ENCODE measurements around the gene TRPM8.
"Not testable (repeated sequence)": the region's sequence is repeated elsewhere in the genome, so short reads cannot be mapped to it uniquely, and the experiment has no call there.

The TRPM8 gene

GRCh38 chr2:233882353-233882752 lies 34.8 kb upstream of the TRPM8 start:
- Histone ChIP-seq H4K20me1 (ENCODE audit: insufficient read depth, low read length) (no peaks in the 10 kb centered on the region), H3K27me3 (ENCODE audit: insufficient read depth, low read length) (peaks cover 1% of the 10 kb centered on the region; the same call in 1 of the 2 replicates), H3K9me2 (ENCODE audit: low read depth, low read length) (no peaks in the 10 kb centered on the region), H3K36me3 (ENCODE audit: insufficient read depth, low read length) (no peaks in the 10 kb centered on the region), H3K4me3 (ENCODE audit: low read depth, low read length, poor library complexity, severe bottlenecking) (no peak overlapping the region), H2AFZ (ENCODE audit: low read length) (no peak overlapping the region), H3K79me2 (ENCODE audit: insufficient read depth, low read length) (no peaks in the 10 kb centered on the region), H3K4me2 (ENCODE audit: low read length) (no peak overlapping the region), H3F3A (ENCODE audit: insufficient read depth, low read length) (no peaks in the 10 kb centered on the region), H3K9ac (ENCODE audit: low read length) (no peak overlapping the region), H3K27ac (ENCODE audit: low read depth, low read length, poor library complexity, severe bottlenecking) (no peak overlapping the region), H3K4me1 (ENCODE audit: insufficient read depth, low read length, severe bottlenecking) (no peaks in the 10 kb centered on the region), H3K9me3 (ENCODE audit: low read length) (peaks cover 4% of the 10 kb centered on the region; the same call in 1 of the 2 replicates)
- TF ChIP-seq, protein P1, sequence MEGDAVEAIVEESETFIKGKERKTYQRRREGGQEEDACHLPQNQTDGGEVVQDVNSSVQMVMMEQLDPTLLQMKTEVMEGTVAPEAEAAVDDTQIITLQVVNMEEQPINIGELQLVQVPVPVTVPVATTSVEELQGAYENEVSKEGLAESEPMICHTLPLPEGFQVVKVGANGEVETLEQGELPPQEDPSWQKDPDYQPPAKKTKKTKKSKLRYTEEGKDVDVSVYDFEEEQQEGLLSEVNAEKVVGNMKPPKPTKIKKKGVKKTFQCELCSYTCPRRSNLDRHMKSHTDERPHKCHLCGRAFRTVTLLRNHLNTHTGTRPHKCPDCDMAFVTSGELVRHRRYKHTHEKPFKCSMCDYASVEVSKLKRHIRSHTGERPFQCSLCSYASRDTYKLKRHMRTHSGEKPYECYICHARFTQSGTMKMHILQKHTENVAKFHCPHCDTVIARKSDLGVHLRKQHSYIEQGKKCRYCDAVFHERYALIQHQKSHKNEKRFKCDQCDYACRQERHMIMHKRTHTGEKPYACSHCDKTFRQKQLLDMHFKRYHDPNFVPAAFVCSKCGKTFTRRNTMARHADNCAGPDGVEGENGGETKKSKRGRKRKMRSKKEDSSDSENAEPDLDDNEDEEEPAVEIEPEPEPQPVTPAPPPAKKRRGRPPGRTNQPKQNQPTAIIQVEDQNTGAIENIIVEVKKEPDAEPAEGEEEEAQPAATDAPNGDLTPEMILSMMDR (IDR thresholded peaks at IDR 0.05; ENCODE audit: low read length), result no peak
- TF ChIP-seq EZH2 (IDR thresholded peaks at IDR 0.05; ENCODE audit: borderline replicate concordance, low read length), result no peak

DNA sequence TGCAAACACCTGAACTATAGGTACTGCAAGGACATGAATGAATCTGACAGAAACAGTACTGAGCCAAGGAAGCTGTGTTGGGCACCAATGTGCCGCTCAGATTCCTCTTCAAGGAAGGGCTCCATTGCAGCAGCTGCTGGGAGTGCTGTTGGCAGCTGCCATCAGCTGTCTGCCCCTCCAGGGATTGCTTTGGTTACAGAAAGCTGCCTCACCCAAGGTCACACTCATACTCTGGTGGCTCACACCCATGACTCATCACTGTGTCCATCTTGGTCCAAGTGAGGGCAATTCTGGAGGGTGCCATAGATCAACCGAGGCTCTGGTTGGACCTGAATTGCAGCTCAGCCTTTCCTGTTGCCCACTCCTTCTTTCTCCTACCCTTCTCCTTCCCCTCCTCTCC lies 24.4 kb upstream of the TRPM8 start:
- no peak overlapping the region for H3K27ac ChIP-seq (ENCODE audit: low read depth, low read length, poor library complexity, severe bottlenecking)
- no peaks in the 10 kb centered on the region for H3K36me3 ChIP-seq (ENCODE audit: insufficient read depth, low read length)
- H3K9ac ChIP-seq (ENCODE audit: low read length), result no peak overlapping the region
- no peaks in the 10 kb centered on the region for H3K27me3 ChIP-seq (ENCODE audit: insufficient read depth, low read length)
- no peak overlapping the region for H2AFZ ChIP-seq (ENCODE audit: low read length)
- no peaks in the 10 kb centered on the region for H3K79me2 ChIP-seq (ENCODE audit: insufficient read depth, low read length)
- no peak overlapping the region for H3K4me2 ChIP-seq (ENCODE audit: low read length)
- no peaks in the 10 kb centered on the region for H4K20me1 ChIP-seq (ENCODE audit: insufficient read depth, low read length)
- no peaks in the 10 kb centered on the region for H3K9me3 ChIP-seq (ENCODE audit: low read length)
- no peak overlapping the region for H3K4me3 ChIP-seq (ENCODE audit: low read depth, low read length, poor library complexity, severe bottlenecking)
- H3K9me2 ChIP-seq (ENCODE audit: low read depth, low read length), result no peaks in the 10 kb centered on the region
- H3K4me1 ChIP-seq (ENCODE audit: insufficient read depth, low read length, severe bottlenecking), result no peaks in the 10 kb centered on the region
- no peak for TF ChIP-seq EZH2 (IDR thresholded peaks at IDR 0.05; ENCODE audit: borderline replicate concordance, low read length)
- TF ChIP-seq, protein P1 (IDR thresholded peaks at IDR 0.05; ENCODE audit: low read length), result no peak
- no peaks in the 10 kb centered on the region for H3F3A ChIP-seq (ENCODE audit: insufficient read depth, low read length)

DNA sequence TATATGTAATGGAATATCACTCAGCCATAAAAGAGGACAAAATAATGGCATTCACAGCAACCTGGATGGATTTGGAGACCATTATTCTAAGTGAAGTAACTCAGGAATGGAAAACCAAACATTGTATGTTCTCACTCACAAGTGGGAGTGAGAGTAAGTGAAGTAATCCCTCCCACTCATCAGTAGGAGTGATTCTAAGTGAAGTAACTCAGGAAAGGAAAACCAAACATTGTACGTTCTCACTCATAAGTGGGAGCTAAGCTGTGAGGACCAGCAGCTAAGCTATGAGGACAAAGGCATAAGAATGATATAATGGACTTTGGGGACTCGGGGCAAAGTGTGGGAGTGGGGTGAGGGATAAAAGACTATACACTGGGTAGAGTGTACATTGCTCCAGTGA lies 20.9 kb upstream of the TRPM8 start:
- not testable (repeated sequence) for H3K9ac ChIP-seq (ENCODE audit: low read length); H3K4me2 ChIP-seq (ENCODE audit: low read length); H3K27me3 ChIP-seq (ENCODE audit: insufficient read depth, low read length); H3K79me2 ChIP-seq (ENCODE audit: insufficient read depth, low read length); H3K9me2 ChIP-seq (ENCODE audit: low read depth, low read length); H3K27ac ChIP-seq (ENCODE audit: low read depth, low read length, poor library complexity, severe bottlenecking); H3K4me3 ChIP-seq (ENCODE audit: low read depth, low read length, poor library complexity, severe bottlenecking); H3K36me3 ChIP-seq (ENCODE audit: insufficient read depth, low read length); H3F3A ChIP-seq (ENCODE audit: insufficient read depth, low read length); H2AFZ ChIP-seq (ENCODE audit: low read length); H4K20me1 ChIP-seq (ENCODE audit: insufficient read depth, low read length); H3K9me3 ChIP-seq (ENCODE audit: low read length); H3K4me1 ChIP-seq (ENCODE audit: insufficient read depth, low read length, severe bottlenecking)

DNA sequence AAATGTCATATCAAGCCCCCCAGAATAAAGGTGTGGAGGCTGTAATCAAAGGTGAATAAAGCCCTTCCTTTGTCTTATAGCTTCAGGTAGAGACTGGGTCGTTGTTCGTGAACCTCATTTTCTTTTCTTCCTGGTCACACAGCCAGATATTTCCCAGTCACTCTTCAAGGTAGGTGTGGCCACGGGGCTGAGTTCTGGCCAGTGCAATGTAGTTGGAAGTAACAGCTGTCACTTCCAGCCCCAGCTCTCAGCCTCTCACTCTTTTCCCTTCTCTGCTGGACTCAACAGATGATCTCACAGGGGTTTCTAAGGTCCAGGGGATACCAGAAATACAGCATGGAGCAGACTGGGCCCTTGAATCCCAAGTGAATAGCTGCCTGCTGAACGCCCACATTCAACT lies 15.8 kb upstream of the TRPM8 start:
- H3K9me2 ChIP-seq (ENCODE audit: low read depth, low read length), result no peaks in the 10 kb centered on the region
- no peaks in the 10 kb centered on the region for H4K20me1 ChIP-seq (ENCODE audit: insufficient read depth, low read length)
- H3K4me2 ChIP-seq (ENCODE audit: low read length), result no peak overlapping the region

More for the DNA sequence above, 15.8 kb upstream of the TRPM8 start:
- H3K27me3 ChIP-seq (ENCODE audit: insufficient read depth, low read length), result no peaks in the 10 kb centered on the region; the same call in 1 of the 2 replicates
- no peaks in the 10 kb centered on the region for H3K9me3 ChIP-seq (ENCODE audit: low read length)
- no peak overlapping the region for H3K4me3 ChIP-seq (ENCODE audit: low read depth, low read length, poor library complexity, severe bottlenecking)
- no peak for TF ChIP-seq EZH2 (IDR thresholded peaks at IDR 0.05; ENCODE audit: borderline replicate concordance, low read length)
- TF ChIP-seq, protein P1 (IDR thresholded peaks at IDR 0.05; ENCODE audit: low read length), result no peak
- H3F3A ChIP-seq (ENCODE audit: insufficient read depth, low read length), result no peaks in the 10 kb centered on the region
- no peak overlapping the region for H2AFZ ChIP-seq (ENCODE audit: low read length)
- no peaks in the 10 kb centered on the region for H3K4me1 ChIP-seq (ENCODE audit: insufficient read depth, low read length, severe bottlenecking)
- no peaks in the 10 kb centered on the region for H3K79me2 ChIP-seq (ENCODE audit: insufficient read depth, low read length)
- H3K27ac ChIP-seq (ENCODE audit: low read depth, low read length, poor library complexity, severe bottlenecking), result no peak overlapping the region
- H3K36me3 ChIP-seq (ENCODE audit: insufficient read depth, low read length), result no peaks in the 10 kb centered on the region
- no peak overlapping the region for H3K9ac ChIP-seq (ENCODE audit: low read length)
